GM19099 (cell line): ENCODE results near the gene HECW1.

Experiments
- POLR2A ChIP-seq: IDR thresholded peaks from 3 replicates; pipeline ENCODE4 v1.6.1; 2011; ENCODE audit warnings: low read depth; ENCODE audit not compliant: insufficient read length; ENCODE audit errors: extremely low read depth

The HECW1 gene

GRCh38 chr7:43169076-43169475 is 56.6 kb downstream of the HECW1 start:
- no peak for TF ChIP-seq POLR2A

- TF ChIP-seq POLR2A = no peak
These were observed 58.1 kb downstream of the HECW1 start for GRCh38 chr7:43170571-43170970.

GRCh38 chr7:43175570-43176200 is 63.2 kb downstream of the HECW1 start:
- no peak for TF ChIP-seq POLR2A

GRCh38 chr7:43179393-43179792 is 66.9 kb downstream of the HECW1 start:
- no peak for TF ChIP-seq POLR2A

GRCh38 chr7:43192806-43193460 is 80.5 kb downstream of the HECW1 start:
- TF ChIP-seq POLR2A = no peak

DNA sequence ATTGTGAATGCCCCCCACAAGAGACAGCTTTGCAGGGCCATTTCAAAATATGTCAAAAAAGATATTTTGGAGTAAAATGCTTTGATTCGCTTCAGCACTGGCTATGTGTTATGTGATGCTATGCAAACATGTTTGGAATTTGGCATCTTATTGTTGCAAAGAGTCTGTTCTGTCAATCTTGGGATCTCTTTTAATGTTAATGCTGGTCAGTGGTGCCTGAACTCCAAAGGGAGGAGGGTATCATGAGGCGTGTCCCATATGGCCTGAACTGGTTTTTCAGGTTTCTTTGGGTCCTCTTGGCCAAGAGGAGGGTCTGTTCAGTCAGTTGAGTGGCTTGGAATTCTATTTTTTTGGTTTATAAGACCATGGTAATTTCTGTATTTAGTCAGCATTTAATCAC is 81.4 kb downstream of the HECW1 start:
- TF ChIP-seq POLR2A = no peak

DNA sequence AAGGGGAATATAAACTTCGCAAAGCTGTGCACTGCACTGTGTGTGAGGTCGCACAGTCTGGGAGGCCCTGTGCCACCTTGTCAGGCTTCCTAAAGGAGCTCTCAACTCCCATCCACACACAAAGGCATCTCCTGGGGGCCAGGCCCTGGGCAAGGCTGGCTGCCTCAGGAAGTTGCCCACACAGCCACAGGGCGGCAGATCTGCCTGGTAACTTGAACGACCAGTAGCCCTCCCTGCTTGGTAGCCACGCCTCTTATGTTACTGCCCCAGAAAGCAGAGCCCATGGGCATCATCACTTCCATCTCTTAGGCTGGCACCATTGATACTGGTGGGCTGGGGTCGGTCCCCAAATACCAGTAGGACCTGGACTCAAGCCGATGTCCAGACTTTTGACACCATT is 82.8 kb downstream of the HECW1 start:
- no peak for TF ChIP-seq POLR2A

DNA sequence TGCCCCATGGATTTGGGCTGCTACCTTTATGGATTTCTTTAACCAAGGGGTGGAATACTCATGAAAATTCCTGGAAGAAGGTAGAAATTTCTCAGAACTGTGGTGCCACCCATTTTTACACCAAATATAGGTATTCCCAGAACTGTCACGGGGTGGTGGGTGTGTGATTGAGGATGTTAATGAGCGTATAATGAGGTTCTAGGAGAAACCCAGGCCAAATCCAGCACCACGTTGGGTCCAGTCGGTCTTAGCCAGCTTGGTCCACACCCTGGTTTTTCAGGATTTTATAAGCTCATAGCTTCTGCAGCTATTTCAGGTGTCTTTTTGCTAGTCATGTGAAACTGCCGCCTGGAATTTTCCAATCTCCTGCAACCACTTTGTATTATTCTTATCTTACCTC is 83.3 kb downstream of the HECW1 start:
- no peak for TF ChIP-seq POLR2A

DNA sequence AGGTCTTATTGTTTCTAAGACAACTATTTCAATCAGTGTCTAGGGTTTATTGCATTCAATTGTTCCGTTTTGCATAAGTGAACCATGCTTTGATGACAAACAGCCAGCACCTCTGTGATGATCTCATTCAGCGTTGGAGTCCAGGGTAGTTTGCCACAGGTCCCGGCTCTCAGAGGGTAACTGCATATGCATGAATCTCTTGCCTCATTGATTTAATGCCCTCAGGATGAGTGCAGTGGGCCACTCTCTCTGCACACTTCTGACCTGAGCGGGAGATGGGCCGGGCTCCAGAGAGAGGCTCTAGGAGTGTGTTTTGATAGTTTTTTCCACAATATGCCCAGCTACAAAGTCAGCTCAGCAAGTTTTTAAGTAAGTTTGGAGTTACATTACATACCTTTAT is 83.9 kb downstream of the HECW1 start:
- TF ChIP-seq POLR2A = no peak

DNA sequence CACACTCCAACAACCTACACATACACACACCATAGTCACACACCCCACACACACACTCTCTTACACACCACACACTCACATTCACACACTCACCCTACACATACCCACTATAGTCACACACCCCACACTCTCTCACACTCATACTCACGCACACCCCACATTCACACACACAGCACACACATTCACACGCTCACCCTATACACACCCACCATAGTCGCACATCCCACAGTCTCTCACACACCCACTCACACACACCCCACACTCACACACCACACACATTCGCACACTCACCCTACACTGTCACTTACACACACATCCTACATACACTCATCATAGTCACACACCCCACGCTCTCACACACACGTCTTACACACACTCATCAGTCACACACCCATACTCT is 85.6 kb downstream of the HECW1 start:
- TF ChIP-seq POLR2A = no peak

GRCh38 chr7:43198599-43199090 is 86.2 kb downstream of the HECW1 start:
- TF ChIP-seq POLR2A = no peak

DNA sequence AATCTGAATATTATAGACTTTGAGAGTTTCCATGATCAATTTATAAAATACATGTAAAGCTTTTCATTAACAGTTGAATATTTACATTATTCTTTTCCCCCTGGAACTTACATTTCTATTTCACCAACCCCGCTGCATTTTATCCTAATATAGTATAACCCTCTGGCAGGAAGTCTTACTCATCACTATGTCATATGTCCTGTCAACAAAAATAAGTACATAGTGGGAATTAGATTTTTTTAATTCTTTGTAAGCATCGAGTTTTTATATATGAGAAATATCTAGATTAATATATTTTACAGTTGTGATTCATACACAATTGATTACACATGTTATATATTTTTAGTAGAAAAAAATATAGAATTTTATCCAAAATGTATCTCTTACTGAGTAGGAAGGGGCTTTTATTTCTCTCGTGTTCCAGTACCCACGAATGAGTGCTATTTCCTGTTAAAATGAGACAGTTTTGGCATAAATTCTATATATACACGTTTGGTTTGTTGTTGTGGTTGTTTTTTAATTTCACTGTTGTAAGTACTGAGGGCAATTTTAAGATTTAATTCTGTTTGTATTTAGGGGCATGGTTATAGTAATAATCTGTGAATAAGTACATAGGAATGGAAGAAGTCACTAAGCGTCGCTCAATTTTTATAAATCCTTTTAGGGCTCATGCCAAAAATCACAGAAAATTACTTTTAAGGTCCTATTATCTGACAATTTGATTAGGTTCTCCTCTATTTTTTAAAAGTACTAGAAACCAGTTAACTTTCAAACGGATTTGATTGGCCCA is 87.1 kb downstream of the HECW1 start:
- no peak for TF ChIP-seq POLR2A

GRCh38 chr7:43201912-43202311 is 89.5 kb downstream of the HECW1 start:
- no peak for TF ChIP-seq POLR2A

DNA sequence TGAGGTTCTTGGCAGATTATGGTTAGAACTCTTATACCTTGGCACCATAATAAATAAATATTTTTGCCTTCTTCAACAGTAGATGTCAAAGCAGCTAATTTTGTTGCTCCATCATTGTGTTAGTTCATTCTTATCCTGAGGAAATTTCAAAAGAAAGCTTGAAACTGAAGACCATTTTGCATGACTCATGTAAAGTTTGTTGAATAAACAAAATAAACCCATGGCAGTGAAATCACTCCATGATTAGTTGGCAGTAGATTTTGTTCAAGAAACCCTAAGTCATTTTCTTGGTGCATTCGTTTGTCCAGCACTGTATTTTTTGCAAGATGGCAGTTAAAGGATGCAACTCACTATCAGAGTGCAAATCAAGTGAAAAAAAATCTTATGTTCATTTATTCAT is 91.6 kb downstream of the HECW1 start:
- TF ChIP-seq POLR2A = no peak

DNA sequence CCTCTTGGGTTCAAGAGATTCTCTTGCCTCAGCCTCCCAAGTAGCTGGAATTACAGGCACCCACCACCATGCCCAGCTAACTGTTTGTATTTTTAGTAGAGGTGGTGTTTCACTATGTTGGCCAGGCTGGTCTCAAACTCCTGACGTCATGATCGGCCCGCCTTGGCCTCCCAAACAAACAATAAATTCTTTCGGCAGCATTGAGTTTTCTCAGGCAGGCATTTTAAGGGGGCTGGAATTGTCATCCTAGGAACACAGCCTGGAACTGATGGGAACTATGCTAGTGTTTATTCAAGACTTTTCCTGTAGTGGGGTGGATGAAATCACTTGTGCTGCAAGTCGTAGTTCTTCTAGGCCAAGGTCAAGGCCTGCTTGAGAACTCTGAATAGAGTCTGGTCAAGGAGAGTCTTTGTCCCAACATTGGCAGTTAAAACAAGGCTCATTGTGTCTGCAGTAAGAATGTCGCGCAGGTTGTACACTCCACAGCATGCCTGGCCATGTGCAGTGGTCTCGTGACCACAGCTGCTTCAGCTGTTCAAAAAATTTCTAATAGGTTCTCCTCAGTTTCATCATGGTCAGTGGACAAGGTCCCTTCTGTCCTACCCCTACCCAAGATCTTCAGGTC is 92.8 kb downstream of the HECW1 start:
- TF ChIP-seq POLR2A = no peak
